Measurements from ENCODE around the gene FAM110D. TPM values are rescaled to one million over a fixed set of nuclear protein-coding genes. Genes with fewer than 3 reads are reported as not detected.

Gene FAM110D
- total RNA-seq (2022; extraction: Qiagen RNA extraction), result 0.05 to 0.08 TPM in 2 of 5 replicates, not detected in the others

DNA sequence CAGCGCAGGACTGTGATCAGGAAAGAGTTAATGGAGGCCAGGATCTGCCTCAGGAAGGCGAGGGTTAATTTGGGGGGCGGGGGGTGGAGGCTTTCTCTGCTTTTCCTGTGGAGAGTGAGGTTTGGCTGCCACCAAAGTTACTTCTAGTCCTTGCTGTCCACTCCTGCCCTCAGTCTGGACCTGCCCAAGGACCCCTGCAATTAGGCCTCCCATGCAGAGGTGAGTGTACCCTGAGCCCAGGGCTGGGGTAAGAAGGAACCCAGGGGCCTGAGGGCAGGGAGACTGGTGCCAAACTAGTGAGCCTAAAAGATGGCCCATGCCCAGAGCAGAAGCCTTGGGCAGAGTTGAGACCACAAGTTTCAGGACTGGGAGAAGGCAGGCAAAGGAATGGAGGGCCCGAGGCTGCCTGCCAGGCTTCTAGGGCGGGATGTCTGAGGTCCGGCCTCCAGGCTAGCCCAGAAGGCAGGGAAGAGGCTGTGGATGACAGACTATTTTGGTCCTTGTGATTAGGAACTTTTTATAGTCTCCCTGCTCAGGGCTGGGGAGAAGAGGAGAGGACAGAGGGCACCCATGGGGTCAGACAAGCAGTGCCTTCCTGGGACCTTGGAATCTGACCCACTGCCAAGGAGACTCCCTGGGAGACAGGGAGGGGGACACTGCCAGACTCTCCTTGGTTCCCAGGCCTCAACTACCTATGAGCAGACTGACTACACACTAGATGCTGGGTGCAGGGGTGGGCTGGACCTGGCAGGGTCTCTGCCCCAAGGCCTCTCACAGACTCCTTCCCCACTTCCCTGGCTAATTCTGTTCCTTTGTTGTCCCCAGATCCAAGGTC, at the start of gene FAM110D:
FAM110D (plus strand) TSS at position 172 of the 835 bp plus-strand sequence. CDS start 2,213 bp downstream, outside the sequence.

DNA sequence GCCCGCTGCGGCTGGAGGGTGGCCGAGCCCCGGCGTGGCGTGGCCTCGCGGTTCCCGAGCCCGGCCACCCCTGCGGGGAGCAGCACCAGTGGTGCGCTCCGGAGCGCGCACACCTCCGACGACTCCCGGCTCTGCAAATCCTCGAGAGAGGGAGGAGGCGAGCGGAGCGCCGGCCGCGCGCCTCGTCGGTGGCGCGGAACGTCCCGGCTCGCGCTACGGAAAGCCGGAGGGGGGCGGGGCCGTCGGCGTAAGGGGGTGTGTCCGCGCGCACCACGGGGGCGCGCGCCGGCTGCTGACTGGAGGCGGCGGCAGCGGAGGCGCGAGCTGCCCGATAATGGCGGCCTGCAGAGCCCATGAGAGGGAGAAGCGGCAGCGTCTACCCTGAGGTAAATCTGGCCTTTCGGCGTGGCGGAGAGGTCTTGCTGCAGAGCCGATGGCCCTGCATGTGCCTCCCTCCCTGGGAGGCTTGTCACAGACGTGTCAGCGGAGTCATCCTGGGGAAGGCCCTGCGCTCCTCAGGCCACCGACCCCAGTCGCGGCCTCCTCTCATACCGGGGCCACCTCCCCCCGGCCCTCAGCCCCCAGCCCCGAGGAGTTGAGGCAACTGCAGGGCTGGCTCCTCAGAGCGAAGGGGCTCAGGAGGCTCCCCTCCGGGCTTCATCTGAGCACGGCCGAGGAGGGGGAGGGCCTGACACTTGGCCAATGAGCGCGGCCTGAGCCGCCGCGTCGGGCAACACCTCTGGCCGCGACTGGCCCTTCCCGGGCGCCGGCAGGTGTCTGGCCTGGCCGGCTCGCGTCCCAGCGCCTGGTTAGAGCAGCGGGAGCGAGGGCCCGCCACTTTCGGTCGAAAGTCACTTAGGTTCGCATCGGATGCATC, 47.1 kb upstream of the FAM110D start, which contains the start of gene PDIK1L:
PDIK1L (plus strand) TSS at position 295 of the 877 bp plus-strand sequence. CDS start 2,485 bp downstream, outside the sequence.

DNA sequence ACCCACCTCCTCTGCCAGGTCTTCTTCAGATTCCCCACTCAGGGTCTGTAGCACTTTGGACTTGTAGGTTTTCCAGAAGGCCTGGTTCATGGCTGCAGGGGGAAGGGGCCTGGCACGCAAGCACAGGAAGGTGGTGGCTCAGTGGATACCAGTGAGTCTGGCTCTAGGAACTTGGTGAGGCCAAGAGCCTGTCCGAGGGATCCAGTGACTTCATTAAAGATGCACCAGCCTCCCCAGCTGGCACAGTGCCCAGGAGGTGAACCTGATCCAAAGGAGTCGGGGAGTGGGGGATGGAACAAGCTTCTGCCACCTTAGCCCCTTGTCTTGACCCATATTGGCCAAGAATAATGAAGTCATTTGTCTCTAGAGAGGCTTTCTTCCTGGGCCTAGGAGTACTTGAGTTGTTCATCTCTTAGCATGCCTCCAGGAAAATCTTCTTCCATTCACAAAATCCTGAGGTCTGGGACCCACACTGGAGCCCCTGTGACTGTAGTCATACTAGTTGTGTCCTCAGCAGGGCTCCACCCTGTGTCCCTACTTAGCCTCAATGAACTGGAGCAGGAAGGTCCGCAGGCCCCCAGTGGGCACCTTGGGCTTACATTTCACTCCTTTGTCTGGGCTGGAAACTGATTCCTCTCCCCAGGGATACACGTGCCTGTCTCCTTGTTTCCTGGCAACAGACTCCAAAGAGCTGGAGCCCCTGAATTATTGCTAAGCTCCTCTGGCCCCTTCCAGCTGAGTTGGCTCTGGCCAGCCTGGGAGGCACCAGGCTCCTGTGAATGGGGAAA, 9.7 kb downstream of the FAM110D start, which contains the start of gene C1orf232:
C1orf232 (minus strand) TSS at position 554 of the 788 bp plus-strand sequence; CDS start at position 90, 464 bp downstream.

DNA sequence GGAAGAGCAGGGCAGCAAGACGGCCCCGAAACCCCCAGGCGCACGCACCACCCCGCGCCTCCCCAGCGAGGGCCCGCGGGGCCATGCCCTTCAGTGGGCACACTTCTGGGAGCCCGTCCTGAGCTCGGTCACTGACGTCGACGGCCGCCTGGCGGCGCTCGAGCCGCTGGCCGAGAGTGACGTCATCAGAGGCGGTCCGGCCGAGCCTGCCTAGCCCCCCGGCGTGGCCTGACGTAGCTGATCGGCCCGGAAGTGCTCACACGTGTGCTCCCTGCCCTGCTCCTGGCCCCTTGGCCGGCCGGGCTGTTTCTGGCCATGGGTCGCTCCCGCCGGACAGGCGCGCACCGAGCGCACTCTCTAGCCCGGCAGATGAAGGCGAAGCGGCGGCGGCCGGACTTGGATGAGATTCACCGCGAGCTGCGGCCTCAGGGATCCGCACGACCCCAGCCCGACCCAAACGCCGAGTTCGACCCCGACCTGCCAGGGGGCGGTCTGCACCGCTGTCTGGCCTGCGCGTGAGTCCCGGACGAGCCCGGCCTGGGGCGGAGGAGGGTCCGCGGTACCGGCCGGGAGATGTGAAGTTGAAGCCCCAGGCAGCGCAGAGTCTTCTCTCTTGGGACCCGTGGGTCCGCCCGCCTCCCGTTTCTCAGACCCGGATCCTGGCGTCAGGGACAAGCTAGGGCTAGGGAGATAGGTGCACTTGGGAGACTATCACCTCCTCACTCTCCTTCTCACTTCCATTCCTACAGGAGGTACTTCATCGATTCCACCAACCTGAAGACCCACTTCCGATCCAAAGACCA, 11.0 kb downstream of the FAM110D start, which contains the start of gene ZNF593:
ZNF593 (plus strand) TSS at position 240 of the 803 bp plus-strand sequence; CDS start at position 316, 76 bp downstream.

DNA sequence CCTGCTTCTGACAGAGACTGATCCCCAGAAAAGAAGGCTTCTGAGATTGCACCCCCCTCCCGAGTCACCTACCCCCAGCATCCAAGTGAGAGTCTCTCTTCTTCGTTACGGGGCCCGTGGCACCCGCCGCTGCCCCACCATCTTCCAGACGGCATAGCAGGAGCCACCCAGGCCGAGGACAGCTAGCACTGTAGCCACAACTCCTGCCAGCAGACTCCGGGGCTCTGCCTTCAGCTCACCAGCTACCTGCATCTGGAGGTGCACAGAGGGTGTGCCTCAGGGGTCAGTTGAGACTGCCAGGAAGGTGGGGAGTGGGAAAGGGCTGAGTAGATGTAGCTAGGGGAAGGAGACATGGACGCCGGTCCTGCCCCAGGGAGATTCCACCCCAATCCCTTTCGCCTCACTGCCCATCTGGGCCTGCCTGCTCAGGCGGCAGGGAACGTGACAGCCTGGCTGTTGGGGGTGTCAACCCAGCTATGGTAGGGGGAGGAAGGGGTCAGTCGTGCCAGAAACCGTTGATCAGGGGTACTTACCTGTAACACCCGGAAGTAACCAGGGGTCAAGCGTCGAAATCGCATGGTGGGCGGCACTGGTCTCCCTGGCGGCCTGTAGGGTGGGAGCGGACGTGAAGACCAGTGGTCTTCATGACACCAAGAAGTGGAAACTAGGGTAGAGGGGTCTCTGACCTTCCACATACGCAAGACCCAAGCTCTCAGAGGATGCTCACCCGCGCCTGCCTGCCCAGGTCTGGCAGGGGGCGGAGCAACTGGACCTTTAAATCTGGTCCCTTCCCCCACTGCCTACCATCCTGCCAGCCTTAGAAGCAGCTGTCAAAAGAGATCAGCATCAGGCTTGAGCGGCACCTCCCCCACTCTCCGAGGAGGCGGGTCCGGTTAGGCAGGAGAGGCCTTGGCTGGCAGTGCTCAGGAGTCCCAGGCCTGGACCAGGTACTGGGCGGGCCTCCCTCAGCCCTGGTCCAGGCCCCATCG, 12.5 kb downstream of the FAM110D start, which contains the start of gene ZNF593OS:
ZNF593OS (minus strand) TSS at position 749 of the 989 bp plus-strand sequence; CDS start at position 578, 171 bp downstream.

DNA sequence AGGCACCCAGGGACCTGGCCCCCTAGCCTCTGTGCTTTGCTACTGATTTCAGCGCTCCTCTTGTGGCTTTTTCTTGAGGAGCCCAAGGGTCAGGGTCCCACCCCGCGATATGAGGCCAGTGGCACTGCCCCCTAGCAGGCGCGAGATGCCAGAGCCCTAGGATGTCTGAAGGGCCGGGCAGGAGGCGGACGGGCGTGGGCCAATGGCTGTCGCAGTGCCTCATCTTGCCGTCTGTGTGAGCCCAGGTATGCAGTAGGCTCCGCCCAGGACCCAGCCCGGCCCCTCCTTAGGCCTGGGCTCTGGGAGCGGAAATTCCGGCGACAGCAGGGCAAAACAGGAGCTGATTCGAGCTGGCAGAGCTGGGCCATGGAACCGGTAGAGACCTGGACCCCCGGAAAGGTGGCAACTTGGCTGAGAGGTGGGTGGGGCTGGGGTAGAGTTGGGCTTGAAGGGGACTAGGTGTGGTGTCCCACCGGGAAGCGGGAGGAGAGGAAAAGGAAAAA, 18.4 kb downstream of the FAM110D start, which contains the start of gene CNKSR1:
CNKSR1 (plus strand) TSS at position 310 of the 503 bp plus-strand sequence; CDS start at position 367, 57 bp downstream.

DNA sequence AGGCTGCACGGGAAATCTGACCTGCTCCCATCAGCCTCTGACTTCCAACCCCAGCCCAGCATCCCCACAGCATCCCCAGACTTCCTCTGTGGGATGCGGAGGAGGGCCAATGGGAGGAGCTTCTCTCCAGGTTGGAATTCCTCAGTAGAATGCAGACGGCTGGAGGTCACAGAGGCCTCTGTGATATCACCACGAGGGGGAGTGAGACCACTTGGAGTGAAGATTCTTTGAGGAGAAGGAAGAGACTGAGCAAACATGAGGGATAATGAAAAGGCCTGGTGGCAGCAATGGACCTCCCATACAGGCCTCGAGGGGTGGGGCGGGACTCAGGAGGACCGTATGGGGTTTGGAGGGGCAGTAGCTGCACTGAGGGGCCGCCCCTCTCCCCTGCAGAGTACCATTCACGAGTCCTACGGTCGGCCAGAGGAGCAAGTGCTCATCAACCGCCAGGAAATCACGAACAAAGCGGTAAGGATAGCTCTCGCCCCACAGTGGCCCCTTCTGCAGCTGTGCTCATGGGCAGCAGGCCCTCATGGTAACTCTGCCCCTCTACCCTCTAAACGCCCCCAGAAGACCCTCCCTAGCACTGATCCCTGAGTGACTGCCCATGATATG, 31.6 kb downstream of the FAM110D start, which contains the start of gene CATSPER4:
CATSPER4 (plus strand) TSS at position 230 of the 615 bp plus-strand sequence; CDS start at position 256, 26 bp downstream.

Other genes with a start within 250 kb of the FAM110D start
- gene PAFAH2, start 161.0 kb upstream of the FAM110D start, total RNA-seq (2022; extraction: Qiagen RNA extraction), result 6.1 to 9.1 TPM (median 7.8 TPM) in 5 replicates
- not detected in 5 replicates for gene EXTL1, start 137.3 kb upstream of the FAM110D start, total RNA-seq (2022; extraction: Qiagen RNA extraction)
- 0.11 to 0.96 TPM (median 0.31 TPM) in 5 replicates for gene SLC30A2, start 113.0 kb upstream of the FAM110D start, total RNA-seq (2022; extraction: Qiagen RNA extraction)
- 1.3 to 1.8 TPM (median 1.5 TPM) in 5 replicates for gene TRIM63, start 91.4 kb upstream of the FAM110D start, total RNA-seq (2022; extraction: Qiagen RNA extraction)
- 1.8 to 2.3 TPM (median 1.9 TPM) in 5 replicates for gene PDIK1L, start 47.3 kb upstream of the FAM110D start, total RNA-seq (2022; extraction: Qiagen RNA extraction)
- gene C1orf232, start 9.9 kb downstream of the FAM110D start, total RNA-seq (2022; extraction: Qiagen RNA extraction), result not detected in 5 replicates
- gene ZNF593, start 10.8 kb downstream of the FAM110D start, total RNA-seq (2022; extraction: Qiagen RNA extraction), result 49.4 to 69.6 TPM (median 64.8 TPM) in 5 replicates
- gene ZNF593OS, start 12.8 kb downstream of the FAM110D start, total RNA-seq (2022; extraction: Qiagen RNA extraction), result 0.65 TPM in 1 of 5 replicates, not detected in the others
- gene CNKSR1, start 18.4 kb downstream of the FAM110D start, total RNA-seq (2022; extraction: Qiagen RNA extraction), result 0.15 to 0.58 TPM (median 0.32 TPM) in 4 of 5 replicates, not detected in the other
- gene CATSPER4, start 31.5 kb downstream of the FAM110D start, total RNA-seq (2022; extraction: Qiagen RNA extraction), result not detected in 5 replicates
- 11.2 to 14.2 TPM (median 12.9 TPM) in 5 replicates for gene CEP85, start 75.1 kb downstream of the FAM110D start, total RNA-seq (2022; extraction: Qiagen RNA extraction)
- 126 to 157 TPM (median 140 TPM) in 5 replicates for gene SH3BGRL3, start 121.0 kb downstream of the FAM110D start, total RNA-seq (2022; extraction: Qiagen RNA extraction)
- 11.8 to 18.4 TPM (median 15.9 TPM) in 5 replicates for gene UBXN11, start 147.6 kb downstream of the FAM110D start, total RNA-seq (2022; extraction: Qiagen RNA extraction)
- gene CD52, start 158.9 kb downstream of the FAM110D start, total RNA-seq (2022; extraction: Qiagen RNA extraction), result 0.64 TPM in 1 of 5 replicates, not detected in the others
- 0.99 to 1.9 TPM (median 1.3 TPM) in 5 replicates for gene CRYBG2, start 195.1 kb downstream of the FAM110D start, total RNA-seq (2022; extraction: Qiagen RNA extraction)
- not detected in 5 replicates for gene ZNF683, start 213.7 kb downstream of the FAM110D start, total RNA-seq (2022; extraction: Qiagen RNA extraction)

All from A549 treated with Mapracorat at 1 μM for 4 hours (cell line).